Smooth muscle cell (in vitro differentiated cells): Measurements from ENCODE around the gene MLST8. TPM values are rescaled to one million over a fixed set of nuclear protein-coding genes. Genes with fewer than 3 reads are reported as not detected.

ENCODE experiments used
- DNase-seq: peaks from one replicate; lab custom pipeline; 2025; ENCODE audit not compliant: unreplicated experiment; lab: John Stamatoyannopoulos, UW
- H2AFZ ChIP-seq: fragments of 200-600 bp; sonication (generic); 2 replicates; pipeline ENCODE4 v1.6.0; 2016; ENCODE audit warnings: antibody characterized with exemption, low read depth, mild to moderate bottlenecking
- H3F3A ChIP-seq: fragments of 200-600 bp; sonication (generic); 2 replicates; pipeline ENCODE4 v1.6.0; 2017; ENCODE audit warnings: antibody characterized with exemption, low read depth
- H3K27ac ChIP-seq: fragments of 200-600 bp; sonication (generic); 2 replicates; pipeline ENCODE4 v1.5.1; 2016; ENCODE audit warnings: low read depth, mild to moderate bottlenecking
- H3K27me3 ChIP-seq: fragments of 200-600 bp; sonication (generic); 2 replicates; pipeline ENCODE4 v1.6.1; 2016; ENCODE audit warnings: low read depth, mild to moderate bottlenecking
- H3K36me3 ChIP-seq: fragments of 200-600 bp; sonication (generic); 2 replicates; pipeline ENCODE4 v1.5.1; 2016; ENCODE audit warnings: low read depth
- H3K4me1 ChIP-seq: fragments of 200-600 bp; sonication (generic); 2 replicates; pipeline ENCODE4 v1.5.1; 2016; ENCODE audit warnings: low read depth
- H3K4me2 ChIP-seq: fragments of 200-600 bp; sonication (generic); 2 replicates; pipeline ENCODE4 v1.6.0; 2016; ENCODE audit warnings: mild to moderate bottlenecking
- H3K4me3 ChIP-seq: fragments of 200-600 bp; sonication (generic); 2 replicates; pipeline ENCODE4 v1.5.1; 2016; ENCODE audit warnings: mild to moderate bottlenecking
- H3K79me2 ChIP-seq: fragments of 200-600 bp; sonication (generic); 2 replicates; pipeline ENCODE4 v1.6.0; 2016; ENCODE audit warnings: low read depth, mild to moderate bottlenecking
- H3K9ac ChIP-seq: fragments of 200-600 bp; sonication (generic); 2 replicates; pipeline ENCODE4 v1.6.0; 2016; ENCODE audit warnings: low read depth
- H3K9me3 ChIP-seq: fragments of 200-600 bp; sonication (generic); replicated peaks from 2 replicates; pipeline ENCODE4 v1.5.1; 2016; ENCODE audit warnings: low read depth
- H4K20me1 ChIP-seq: fragments of 200-600 bp; sonication (generic); 2 replicates; pipeline ENCODE4 v1.6.0; 2016; ENCODE audit warnings: low read depth
- CTCF ChIP-seq: fragments of 200-600 bp; sonication (generic); IDR thresholded peaks from 2 replicates; pipeline ENCODE4 v1.5.1; 2017; ENCODE audit warnings: borderline replicate concordance, mild to moderate bottlenecking, antibody characterized with exemption; ENCODE audit not compliant: insufficient read depth, poor library complexity, severe bottlenecking
- WGBS: methylation state at CpG from one replicate; pipeline ENCODE4 v1.1.7; 2016; ENCODE audit warnings: low lambda C conversion rate; 5-methylcytosine and 5-hydroxymethylcytosine counted together
- polyA plus RNA-seq: library from polyadenylated mRNA; unstranded; fragments of >200 nt; fragmentation: Nextera tagmentation; extraction: Ambion mirVana; gene quantifications from 2 replicates; pipeline ENCODE4 v1.2.1, GENCODE V29; 2016
- total RNA-seq: library from RNA; depleted of rRNA; stranded (reverse); fragments of >200 nt; gene quantifications from 2 replicates; pipeline ENCODE4 v1.2.3, GENCODE V29; 2014

Gene MLST8
- total and polyA plus RNA-seq, 2 experiments from 2014 or later = 37.2 to 67.0 TPM

- 95% methylated on average over 33 of the region's 46 CpGs for WGBS
- no peak overlapping the region for H3K9ac ChIP-seq
Observed at GRCh38 chr16:2180962-2181923, 24.0 kb upstream of the MLST8 start.

DNA sequence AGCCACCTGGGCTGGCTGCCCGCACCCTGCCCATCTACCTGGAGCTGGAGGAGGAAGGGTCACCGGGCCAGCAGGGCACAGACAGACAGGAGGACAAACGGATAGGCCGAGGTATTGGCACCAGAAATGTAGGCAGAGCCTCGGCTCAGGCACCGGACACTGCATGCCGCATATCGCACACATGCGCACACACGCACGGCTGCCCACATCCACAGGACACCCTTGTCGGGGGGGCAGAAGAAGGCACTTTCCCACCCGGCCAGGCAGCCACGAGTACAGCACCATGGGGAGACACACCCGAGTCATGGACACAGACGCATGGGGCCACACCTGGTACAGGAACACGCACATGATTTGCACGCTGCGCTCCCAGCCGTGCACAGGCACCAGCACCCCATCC, 23.3 kb upstream of the MLST8 start:
- Histone ChIP-seq H3K4me2 (no peak overlapping the region), H3K36me3 (no peaks in the 10 kb centered on the region), H3K4me3 (no peak overlapping the region), H3K4me1 (no peaks in the 10 kb centered on the region), H2AFZ (no peak overlapping the region), H3F3A (no peaks in the 10 kb centered on the region), H3K27me3 (no peaks in the 10 kb centered on the region), H3K9ac (no peak overlapping the region), H3K9me3 (no peaks in the 10 kb centered on the region), H3K79me2 (no peaks in the 10 kb centered on the region), H4K20me1 (no peaks in the 10 kb centered on the region), H3K27ac (no peak overlapping the region)
- no peak for DNase-seq
- no peak for TF ChIP-seq CTCF
- WGBS = 94% methylated on average over 20 of the region's 20 CpGs

More at GRCh38 chr16:2180962-2181923, 24.0 kb upstream of the MLST8 start:
- H3K4me2 ChIP-seq = no peak overlapping the region
- no peak for DNase-seq
- H3K4me1 ChIP-seq = no peaks in the 10 kb centered on the region
- no peaks in the 10 kb centered on the region for H3K79me2 ChIP-seq
- H3K4me3 ChIP-seq = no peak overlapping the region
- no peaks in the 10 kb centered on the region for H3K9me3 ChIP-seq
- no peak for TF ChIP-seq CTCF
- H4K20me1 ChIP-seq = no peaks in the 10 kb centered on the region
- H3K36me3 ChIP-seq = no peaks in the 10 kb centered on the region
- H3K27ac ChIP-seq = no peak overlapping the region
- H3K27me3 ChIP-seq = no peaks in the 10 kb centered on the region
- no peaks in the 10 kb centered on the region for H3F3A ChIP-seq
- no peak overlapping the region for H2AFZ ChIP-seq

DNA sequence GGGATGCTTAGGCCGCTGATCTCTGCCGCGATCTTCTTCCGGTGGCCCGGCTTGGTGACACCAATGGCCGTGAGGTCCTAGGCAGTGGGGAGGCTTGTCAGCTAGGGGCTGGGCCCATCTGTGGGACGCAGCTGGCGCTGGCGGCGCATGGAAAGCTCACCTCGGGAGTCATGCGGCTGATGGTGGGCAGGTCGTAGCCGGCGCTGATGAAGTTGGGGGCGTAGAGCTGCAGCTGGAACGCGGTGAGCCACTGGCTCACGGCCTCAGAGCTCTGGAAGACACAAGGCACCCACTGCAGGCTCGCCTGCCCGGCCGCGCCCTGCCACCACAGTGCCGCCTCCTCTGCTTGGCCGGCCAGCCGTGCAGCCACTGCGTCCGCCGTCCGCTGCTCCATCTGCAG, 21.6 kb upstream of the MLST8 start:
- Histone ChIP-seq H3F3A (no peaks in the 10 kb centered on the region), H3K27me3 (no peaks in the 10 kb centered on the region), H3K79me2 (no peaks in the 10 kb centered on the region), H3K4me3 (no peak overlapping the region), H3K4me1 (no peaks in the 10 kb centered on the region), H3K4me2 (no peak overlapping the region), H3K27ac (no peak overlapping the region), H4K20me1 (no peaks in the 10 kb centered on the region), H2AFZ (no peak overlapping the region), H3K9ac (no peak overlapping the region), H3K36me3 (no peaks in the 10 kb centered on the region), H3K9me3 (no peaks in the 10 kb centered on the region)
- no peak for DNase-seq
- TF ChIP-seq CTCF = no peak
- WGBS = 97% methylated on average over 30 of the region's 30 CpGs
